ENCODE measurements around the gene FAIM2.

The FAIM2 gene

GRCh38 chr12:49917166-49917787 lies 13.6 kb upstream of the FAIM2 start:
- no peak for DNase-seq

- DNase-seq, result no peak
These were observed 12.6 kb upstream of the FAIM2 start for GRCh38 chr12:49916129-49916919.

- no peak for DNase-seq
These were observed 8.9 kb upstream of the FAIM2 start for GRCh38 chr12:49912345-49913255.

DNA sequence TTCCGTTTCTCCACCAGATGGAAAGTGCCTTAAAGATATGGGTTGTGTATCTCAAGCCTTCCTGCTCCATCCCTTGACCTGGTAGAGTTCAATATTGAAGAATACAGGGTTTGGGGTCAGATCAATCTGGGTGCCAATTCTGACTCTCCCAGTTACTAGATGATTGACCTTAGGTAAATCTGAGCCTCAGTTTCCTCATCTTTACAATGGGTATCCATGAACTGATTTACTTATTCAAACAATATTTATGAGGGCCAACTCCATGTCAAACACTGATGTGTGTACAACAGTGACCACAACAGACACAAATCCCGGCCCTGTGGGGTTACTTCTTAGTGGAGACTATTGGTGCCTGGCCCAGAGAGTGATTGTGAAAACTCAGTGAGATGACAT lies 7.5 kb upstream of the FAIM2 start:
- no peak for DNase-seq

DNA sequence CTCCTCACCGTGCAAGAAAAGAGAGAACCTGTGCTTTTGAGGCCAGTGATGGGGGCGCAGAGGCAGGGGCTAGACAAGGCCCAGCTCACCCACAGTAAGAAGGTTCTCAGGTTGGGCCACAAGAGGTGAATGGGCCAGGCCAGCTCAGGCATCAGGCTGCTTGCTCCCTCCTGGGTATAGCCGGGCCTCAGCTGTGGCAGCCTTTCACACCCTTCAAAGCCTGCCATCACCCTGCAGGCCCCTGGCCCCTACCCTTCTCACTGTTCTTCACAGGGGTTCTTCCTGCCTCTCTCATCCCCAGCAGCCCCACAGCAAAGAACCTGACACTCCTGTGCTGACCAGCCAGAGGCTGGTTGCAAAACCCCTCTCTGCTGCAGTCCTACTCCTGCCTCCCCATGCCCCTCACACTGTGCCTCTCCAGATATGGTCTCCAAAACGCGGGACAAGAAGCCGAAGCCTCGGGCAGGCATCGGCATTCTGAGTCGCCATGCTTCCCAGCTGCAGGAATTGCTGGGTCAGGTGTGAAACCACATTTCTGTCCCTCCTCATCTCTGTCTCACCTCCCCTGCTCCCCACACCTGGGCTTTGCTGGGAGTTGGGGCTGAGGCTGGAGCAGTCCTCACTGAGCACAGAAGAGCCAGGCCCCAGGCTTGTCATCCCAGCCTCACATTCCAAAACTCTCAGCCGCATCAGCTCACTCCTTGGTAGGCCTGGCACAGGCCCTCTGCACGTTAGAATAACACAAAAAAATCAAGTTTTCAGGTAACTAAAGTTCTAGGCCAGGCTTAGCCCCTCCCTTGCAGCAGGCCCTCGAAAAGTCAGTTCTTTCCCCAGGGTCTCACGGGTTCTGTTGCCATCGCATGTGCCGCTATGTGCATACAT lies 6.9 kb upstream of the FAIM2 start:
- DNase-seq, result no peak

GRCh38 chr12:49909826-49910225 lies 6.1 kb upstream of the FAIM2 start:
- peak; percentile 62 to 92 (median 82) for DNase-seq

DNA sequence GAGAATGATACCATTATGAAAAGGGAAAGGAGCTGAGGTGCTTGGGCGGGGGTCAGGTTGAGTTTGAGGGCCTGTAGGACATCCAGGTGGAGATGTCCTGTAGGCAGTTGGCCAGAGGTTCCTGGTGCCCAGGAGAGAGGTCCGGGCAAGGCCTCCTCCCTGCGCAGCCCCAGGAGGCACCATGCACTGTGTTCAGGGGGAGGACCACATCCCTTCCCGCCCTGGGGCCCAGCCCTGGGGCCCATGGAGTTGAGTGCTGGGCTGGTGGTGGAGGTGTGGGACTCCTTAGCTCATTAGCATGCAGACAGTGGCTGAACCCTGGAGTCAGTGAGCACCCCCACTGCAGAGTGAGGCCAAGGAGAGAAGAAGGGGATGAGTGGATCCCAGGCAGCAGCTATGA lies 5.7 kb upstream of the FAIM2 start:
- DNase-seq, result no peak

DNA sequence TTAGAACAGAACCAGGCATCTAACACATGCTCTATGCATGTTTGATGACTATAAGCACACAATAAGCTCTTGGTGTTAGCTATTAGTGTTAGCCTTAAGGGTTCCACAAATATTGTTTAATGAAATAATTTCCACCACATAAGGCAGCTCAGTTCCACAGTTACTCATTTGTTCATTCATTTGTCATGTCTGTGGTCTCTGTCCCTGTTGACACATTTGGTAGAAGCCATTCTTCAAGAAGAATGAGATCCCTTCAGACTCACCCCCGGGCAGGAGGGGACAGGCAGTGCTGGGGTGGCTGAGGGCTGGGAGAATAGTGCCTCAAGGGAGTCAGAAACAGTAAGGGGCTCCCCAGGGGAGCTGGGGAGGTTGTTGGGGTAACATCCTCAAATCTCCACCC lies 3.7 kb upstream of the FAIM2 start:
- no peak for DNase-seq

GRCh38 chr12:49905718-49906314 lies 2.1 kb upstream of the FAIM2 start:
- DNase-seq, result peak in 1 of 4 experiments; percentile 33

DNA sequence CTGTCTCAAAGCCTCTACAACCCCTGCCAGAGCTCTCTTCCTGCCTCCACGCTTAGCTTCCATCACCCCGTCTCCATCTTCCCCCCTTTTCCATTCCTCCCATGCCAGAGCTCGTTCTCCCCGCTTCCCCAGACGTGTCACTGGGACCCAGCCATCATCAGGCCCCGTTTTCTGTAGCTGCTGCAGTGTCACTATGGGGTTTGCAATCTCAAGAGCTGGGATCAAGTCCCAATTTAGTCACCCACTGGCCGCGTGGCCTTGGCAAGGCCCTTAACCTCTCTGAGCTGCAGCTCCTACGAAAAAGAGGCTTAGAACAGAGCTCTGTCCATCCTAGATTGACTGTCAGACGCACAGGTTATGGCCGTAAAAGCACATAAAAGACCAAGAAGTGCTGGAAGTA lies 901 bp upstream of the FAIM2 start:
- DNase-seq, result no peak

GRCh38 chr12:49903351-49903699 lies 375 bp downstream of the FAIM2 start:
- no peak for DNase-seq

DNA sequence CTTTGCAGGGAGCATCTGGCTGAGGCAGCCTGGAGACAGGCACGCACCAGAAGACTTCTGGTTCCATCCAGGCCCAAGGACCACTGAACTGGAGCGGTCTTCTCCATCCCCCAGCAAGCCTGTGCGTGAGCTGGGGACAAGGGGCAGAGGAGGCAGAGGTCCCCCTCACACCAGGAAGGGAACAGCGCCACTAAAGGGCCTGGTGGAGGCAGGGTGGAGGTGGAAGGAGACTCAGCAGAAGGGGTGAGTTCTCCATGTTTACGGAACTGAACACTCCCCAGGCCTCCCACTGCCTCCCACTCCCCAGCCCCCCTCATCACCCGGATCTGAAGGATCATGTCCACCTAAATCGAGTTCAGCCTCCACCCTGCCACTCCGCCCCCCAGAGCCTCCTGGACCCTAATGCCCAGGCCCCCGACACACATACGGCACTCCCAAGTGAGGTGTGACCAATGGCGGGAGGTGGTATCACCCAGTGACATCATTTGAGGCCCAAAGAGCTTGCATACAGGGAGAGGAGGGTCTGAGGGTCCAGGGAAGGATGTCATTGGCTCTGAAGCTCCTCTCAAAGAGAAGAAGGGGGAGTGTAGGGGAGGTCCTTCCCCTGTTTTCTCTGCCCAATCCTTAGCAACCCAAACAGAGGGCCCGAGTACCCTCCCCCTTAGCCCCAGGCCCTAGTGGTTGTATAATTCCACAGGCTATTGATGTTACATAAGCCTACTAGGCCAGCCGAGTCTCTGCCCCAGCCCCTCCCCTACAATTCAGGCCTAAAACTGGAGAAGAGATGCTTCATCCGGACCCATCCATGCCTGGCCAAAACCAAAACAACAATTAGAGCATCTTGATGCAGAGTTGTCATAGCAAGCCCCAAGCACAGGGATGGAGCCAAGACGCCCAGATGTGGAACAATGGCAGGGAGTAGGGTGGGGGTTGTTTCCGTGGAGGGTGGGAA lies 1.0 kb downstream of the FAIM2 start:
- DNase-seq, result no peak

DNA sequence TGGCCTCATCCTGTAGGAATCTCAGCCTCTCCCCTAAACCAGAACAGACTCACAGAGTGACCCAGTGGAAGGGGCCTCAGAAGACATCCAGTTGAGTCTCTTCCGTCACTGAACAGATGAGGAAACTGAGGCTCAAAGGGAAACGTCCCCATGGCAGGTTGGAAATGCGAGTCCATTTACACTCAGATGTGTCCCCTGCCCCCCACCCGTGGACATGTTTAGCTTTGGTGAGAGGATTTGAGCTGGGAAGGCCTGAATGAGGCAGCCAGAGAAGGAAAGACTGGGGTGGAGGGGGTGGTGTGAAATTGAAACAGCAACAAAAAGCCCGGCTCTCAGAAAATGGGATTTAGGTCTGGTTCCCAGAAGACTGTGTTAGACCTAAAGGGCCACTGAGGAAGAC lies 1.7 kb downstream of the FAIM2 start:
- DNase-seq, result no peak

GRCh38 chr12:49901026-49901425 lies 2.7 kb downstream of the FAIM2 start:
- no peak for DNase-seq

DNA sequence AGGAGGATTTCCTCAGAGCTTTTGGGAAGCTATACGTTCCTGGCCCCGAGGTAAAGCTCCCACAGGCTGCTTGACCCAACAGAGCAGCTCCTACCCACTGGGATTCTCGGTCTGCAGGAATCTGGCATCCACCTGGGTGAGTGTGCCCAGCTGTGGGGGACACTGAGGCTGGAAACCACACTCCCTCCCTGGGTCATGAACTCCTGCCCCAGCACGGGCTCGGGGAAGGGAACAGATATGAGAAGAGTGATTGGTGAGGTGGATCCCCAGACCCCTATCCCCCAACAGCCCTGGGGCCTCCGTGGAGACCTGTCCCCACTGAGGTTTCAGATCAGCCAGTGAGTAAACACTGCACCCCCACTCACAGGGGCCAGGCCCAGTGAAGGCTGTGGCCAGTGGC lies 3.3 kb downstream of the FAIM2 start:
- DNase-seq, result no peak

DNA sequence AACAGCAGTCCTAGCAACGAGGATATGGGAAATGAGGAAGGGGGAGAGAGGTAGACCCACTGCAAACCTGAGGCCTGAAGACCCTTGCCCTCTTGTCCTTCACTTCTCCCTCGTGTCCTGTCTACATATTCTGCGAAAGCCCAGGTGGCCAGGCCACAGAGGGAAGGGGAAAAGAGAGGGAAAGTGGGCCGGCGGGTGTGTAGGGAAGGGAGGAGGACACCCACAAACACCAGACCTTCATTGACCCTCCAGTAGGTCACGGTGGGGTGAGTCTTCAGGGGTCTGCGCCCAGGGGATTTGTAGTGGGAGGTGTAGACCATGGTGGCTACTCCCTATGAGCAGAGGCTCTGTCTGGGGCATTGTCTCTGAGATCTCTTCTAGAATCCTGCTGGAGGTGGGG lies 3.8 kb downstream of the FAIM2 start:
- DNase-seq, result no peak

- no peak for DNase-seq
These were observed 4.3 kb downstream of the FAIM2 start for GRCh38 chr12:49899286-49899843.

DNA sequence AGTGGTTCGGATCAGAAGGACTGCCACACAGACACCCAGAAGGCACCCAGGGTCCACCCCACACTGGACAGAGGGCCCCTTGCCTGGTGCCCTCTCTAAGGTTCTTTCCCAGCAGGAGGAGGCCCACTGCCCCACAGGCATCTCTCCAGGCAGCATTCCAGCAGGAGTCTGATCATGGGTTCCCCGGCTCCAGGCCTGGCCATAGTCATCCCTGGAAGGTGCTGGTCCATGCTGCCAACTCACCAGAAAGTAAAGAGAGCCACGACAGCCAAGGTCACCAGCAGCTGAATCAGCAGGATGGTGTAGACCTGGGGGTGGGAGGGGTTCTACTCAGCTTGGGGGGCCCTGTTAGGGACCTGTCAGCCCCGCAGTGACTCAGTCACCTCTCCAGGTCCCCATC lies 6.4 kb downstream of the FAIM2 start:
- no peak for DNase-seq

GRCh38 chr12:49895773-49896172 lies 7.9 kb downstream of the FAIM2 start:
- no peak for DNase-seq

GRCh38 chr12:49894751-49895148 lies 8.9 kb downstream of the FAIM2 start:
- no peak for DNase-seq
